CD8-positive, alpha-beta memory T cell (primary cell): Measurements from ENCODE around the gene LYRM4. TPM values are rescaled to one million over a fixed set of nuclear protein-coding genes. Genes with fewer than 3 reads are reported as not detected.

ENCODE experiments used
- CTCF ChIA-PET: fragments of 350-600 bp; sonication (Branson Sonifier 250); formaldehyde crosslinking; loops from one replicate; lab custom pipeline; 2021; ENCODE audit warnings: antibody characterized with exemption; lab: Charles Lee
- POLR2A ChIA-PET: fragments of 350-600 bp; sonication (Branson Sonifier 250); formaldehyde crosslinking; loops from one replicate; lab custom pipeline; 2021; ENCODE audit warnings: antibody characterized with exemption; lab: Charles Lee
- DNase-seq, 5 donors: peaks; one replicate each; pipeline versions ENCODE4 v3.0.0 to v3.0.0-alpha.2; 2020 to 2022; ENCODE audit warnings: mixed read lengths in 1 of 5
- H3K27ac ChIP-seq: one replicate; pipeline ENCODE4 v1.7.0; 2013; ENCODE audit warnings: low read depth, mild to moderate bottlenecking, low read length, moderate library complexity
- H3K27me3 ChIP-seq: 2 replicates; pipeline ENCODE4 v1.7.0; 2013; ENCODE audit warnings: low read length, mild to moderate bottlenecking; ENCODE audit not compliant: insufficient read depth, poor library complexity, severe bottlenecking
- H3K36me3 ChIP-seq: 2 replicates; pipeline ENCODE4 v1.7.0; 2013; ENCODE audit warnings: mild to moderate bottlenecking, low read length, moderate library complexity; ENCODE audit not compliant: insufficient read depth
- H3K4me1 ChIP-seq: 2 replicates; pipeline ENCODE4 v1.7.0; 2013; ENCODE audit warnings: mild to moderate bottlenecking, low read length, moderate library complexity; ENCODE audit not compliant: insufficient read depth
- H3K4me3 ChIP-seq: 2 replicates; pipeline ENCODE4 v1.7.0; 2013; ENCODE audit warnings: mild to moderate bottlenecking, low read length
- H3K9me3 ChIP-seq: 2 replicates; pipeline ENCODE4 v1.7.0; 2013; ENCODE audit warnings: mild to moderate bottlenecking, low read length
- H3K27ac Mint-ChIP-seq, 8 donors: one replicate each; pipeline ENCODE4 v1.8.0; 2020 to 2021; ENCODE audit warnings: mixed read lengths in 8 of 8, mild to moderate bottlenecking in 6 of 8, inconsistent platforms in 3 of 8, moderate library complexity in 3 of 8
- H3K27me3 Mint-ChIP-seq, 2 donors: one replicate each; pipeline ENCODE4 v1.8.0; 2020 to 2021; ENCODE audit warnings: mixed read lengths in 2 of 2, mild to moderate bottlenecking in 1 of 2, moderate library complexity in 1 of 2
- H3K36me3 Mint-ChIP-seq, 3 donors: one replicate each; pipeline ENCODE4 v1.8.0; 2020 to 2021; ENCODE audit warnings: mixed read lengths in 3 of 3, inconsistent platforms in 1 of 3, mild to moderate bottlenecking in 1 of 3
- H3K4me1 Mint-ChIP-seq, 3 donors: one replicate each; pipeline ENCODE4 v1.8.0; 2020 to 2021; ENCODE audit warnings: mixed read lengths in 3 of 3, inconsistent platforms in 1 of 3, mild to moderate bottlenecking in 1 of 3
- H3K4me3 Mint-ChIP-seq, 7 donors: one replicate each; pipeline ENCODE4 v1.8.0; 2020 to 2021; ENCODE audit warnings: mixed read lengths in 7 of 7, mild to moderate bottlenecking in 6 of 7, moderate library complexity in 4 of 7, inconsistent platforms in 2 of 7
- H3K9me3 Mint-ChIP-seq, 5 donors: one replicate each; pipeline ENCODE4 v1.8.0; 2020 to 2022; ENCODE audit warnings: mixed read lengths in 5 of 5, mild to moderate bottlenecking in 3 of 5, moderate library complexity in 2 of 5, inconsistent platforms in 1 of 5
- polyA plus RNA-seq: library from polyadenylated mRNA; unstranded; fragments of 300-500 nt; fragmentation: Illumina TruSeq; gene quantifications from one replicate; pipeline ENCODE4 v1.2.3, GENCODE V29; 2021
- total RNA-seq, 2 experiments: library from RNA; stranded (reverse); gene quantifications; one replicate each; pipeline ENCODE4 v1.2.3, GENCODE V29; 2021

The LYRM4 gene
- total RNA-seq (10 to 100 TPM; 55.1 to 58.2 TPM), polyA plus RNA-seq (26.5 TPM)

DNA sequence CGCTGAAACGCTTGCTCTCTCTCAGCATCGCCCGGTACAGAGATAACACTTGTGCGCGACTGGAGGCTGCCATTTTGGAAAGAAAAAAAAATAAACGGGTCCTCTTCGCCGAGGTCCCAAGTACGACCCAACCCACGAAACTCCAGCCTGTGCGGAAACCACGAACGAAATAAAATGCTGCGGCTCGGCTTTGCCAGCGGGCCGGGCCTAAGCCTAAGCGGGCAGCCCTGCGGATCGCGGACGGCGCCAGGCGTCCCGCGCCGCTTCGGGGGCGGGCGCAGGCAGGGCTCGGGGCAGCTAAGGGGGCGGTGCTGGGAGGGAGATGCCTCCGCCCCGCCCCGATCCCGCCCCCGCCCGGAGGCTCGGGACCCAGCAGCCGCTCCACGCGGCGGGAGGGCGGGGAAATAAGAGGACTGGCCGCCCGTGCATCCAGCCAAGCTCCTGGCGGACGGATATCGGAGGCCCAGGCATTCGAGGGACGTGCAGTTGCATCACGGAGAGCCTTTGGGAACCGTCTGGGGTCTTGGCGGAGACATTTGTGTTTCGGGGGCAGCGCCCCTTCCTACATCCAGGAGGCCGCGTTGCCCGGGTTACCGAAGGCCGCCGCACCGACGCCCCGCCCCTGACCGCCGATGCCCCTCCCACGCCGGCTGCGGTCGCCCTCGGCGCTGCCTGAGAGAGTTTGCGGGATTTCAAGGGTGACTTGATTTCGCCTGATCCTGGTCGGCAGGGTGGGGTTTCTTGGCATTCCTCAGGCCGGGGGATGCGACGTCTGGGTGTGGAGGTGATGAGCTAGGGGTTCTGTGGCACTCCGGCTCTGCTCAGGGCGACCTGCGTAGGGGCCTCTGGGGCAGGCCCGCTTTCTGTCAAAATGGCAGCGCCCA is at the start of gene LYRM4, which contains the start of gene FARS2:
Gene LYRM4, minus strand, starts transcription at position 290 of the 884 bp plus-strand sequence. Its CDS starts 217 bp downstream, at position 73.
Gene FARS2, plus strand, starts transcription at position 853 of the 884 bp plus-strand sequence.
- CTCF ChIA-PET, result interaction anchor here (0.7 to 0.9 kb wide), 2 partner anchors 117 kb away, joined by 3 to 4 read pairs; no protein-coding TSS in a partner anchor
- no peaks in the 10 kb centered on the region for H3K9me3 Mint-ChIP-seq
- peaks cover 24 to 37% (median 30%) of the 10 kb centered on the region in 3 donors for H3K4me1 Mint-ChIP-seq
- H3K36me3 ChIP-seq, result no peaks in the 10 kb centered on the region
- POLR2A ChIA-PET, result interaction anchor here (1.0 to 1.5 kb wide), 3 partner anchors 87 to 1126 kb away, joined by 3 to 7 read pairs (median 5); partner anchors contain the start of gene ECI2
- H3K4me3 ChIP-seq, result peak within 1 kb of the TSS; percentile 81
- peaks cover 0 to 1% of the 10 kb centered on the region in 2 donors for H3K27me3 Mint-ChIP-seq
- H3K4me1 ChIP-seq, result peaks cover 14% of the 10 kb centered on the region
- peak within 1 kb of the TSS; percentile 94 to 99 (median 98) for H3K4me3 Mint-ChIP-seq
- H3K9me3 ChIP-seq, result no peaks in the 10 kb centered on the region
- DNase-seq, result peak; percentile 86 to 98 (median 92)
- H3K27me3 ChIP-seq, result no peaks in the 10 kb centered on the region
- H3K27ac ChIP-seq, result peak within 1 kb of the TSS; percentile 94
- H3K36me3 Mint-ChIP-seq, result peaks cover 0 to 20% (median 5%) of the 10 kb centered on the region in 3 donors
- H3K27ac Mint-ChIP-seq, result peak within 1 kb of the TSS; percentile 97 to 100 (median 100)

GRCh38 chr6:5308066-5308465 is 47.3 kb upstream of the LYRM4 start:
- Mint-ChIP-seq H3K36me3 (peaks cover 0 to 5% (median 4%) of the 10 kb centered on the region in 3 donors), H3K27me3 (no peaks in the 10 kb centered on the region), H3K27ac (no peak overlapping the region), H3K9me3 (no peaks in the 10 kb centered on the region), H3K4me3 (no peak overlapping the region), H3K4me1 (peaks cover 6 to 14% (median 9%) of the 10 kb centered on the region in 3 donors)
- ChIA-PET CTCF (interaction anchor here (3.6 kb wide), 1 partner anchor 164 kb away, joined by 15 read pairs; no protein-coding TSS in a partner anchor), POLR2A (no interaction called here)
- Histone ChIP-seq H3K27me3 (no peaks in the 10 kb centered on the region), H3K4me3 (no peak overlapping the region), H3K36me3 (no peaks in the 10 kb centered on the region), H3K27ac (no peak overlapping the region), H3K4me1 (peaks cover 6% of the 10 kb centered on the region), H3K9me3 (no peaks in the 10 kb centered on the region)
- DNase-seq, result no peak

DNA sequence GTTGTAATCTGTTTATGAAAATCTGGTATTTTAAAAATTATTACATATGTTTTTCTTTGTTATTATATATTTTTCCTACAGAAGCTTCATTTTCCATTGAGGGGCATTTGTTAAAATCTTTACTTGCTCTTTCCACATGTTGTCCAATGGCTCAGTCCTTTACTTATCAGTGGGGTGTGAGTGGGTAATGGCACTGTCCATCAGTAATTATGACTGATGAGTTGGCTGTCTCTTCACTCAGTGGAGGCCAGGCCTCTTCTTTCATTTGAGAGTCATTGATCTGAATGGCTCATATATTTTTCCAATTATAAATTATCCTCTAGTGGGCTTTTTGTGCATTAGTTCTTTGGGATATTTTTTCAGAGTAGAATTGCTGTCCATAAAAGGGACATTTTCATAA is 46.3 kb upstream of the LYRM4 start:
- CTCF ChIA-PET, result interaction anchor here (3.6 kb wide), 1 partner anchor 163 kb away, joined by 15 read pairs; no protein-coding TSS in a partner anchor
- H3K36me3 Mint-ChIP-seq, result peaks cover 0 to 5% (median 4%) of the 10 kb centered on the region in 3 donors
- POLR2A ChIA-PET, result no interaction called here

DNA sequence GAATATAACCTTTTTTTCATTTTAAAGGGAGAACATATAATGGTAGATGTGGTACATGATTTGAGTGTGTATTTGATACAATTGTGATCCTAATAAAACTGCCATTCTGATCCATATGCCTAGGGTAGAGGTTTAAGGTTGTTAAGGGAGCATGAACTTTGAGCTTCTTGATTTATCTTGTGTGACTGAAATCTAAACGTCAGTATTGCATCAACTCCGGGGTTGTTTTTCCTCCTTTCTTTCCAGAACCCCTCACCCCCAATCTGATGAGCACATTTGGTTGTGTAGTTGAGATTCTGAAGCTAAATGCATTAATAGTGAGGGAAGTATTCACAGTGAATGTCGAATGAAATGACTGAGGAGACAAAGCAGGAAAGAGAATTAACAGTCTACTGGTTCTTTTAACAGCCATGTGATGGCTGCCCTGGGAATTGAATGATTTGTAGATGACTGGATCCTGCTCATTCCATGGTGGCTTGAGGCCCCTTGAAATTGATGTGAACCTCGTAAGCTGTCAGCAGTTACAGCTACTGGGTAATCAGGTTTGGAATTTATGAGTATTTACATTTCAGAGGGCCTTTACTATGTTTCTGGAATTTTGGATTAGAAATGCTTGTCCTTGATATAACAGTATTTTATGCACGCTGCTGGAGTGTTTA is 45.3 kb upstream of the LYRM4 start:
- no peak overlapping the region for H3K4me3 Mint-ChIP-seq
- Histone ChIP-seq H3K9me3 (no peaks in the 10 kb centered on the region), H3K27ac (no peak overlapping the region), H3K36me3 (no peaks in the 10 kb centered on the region), H3K27me3 (no peaks in the 10 kb centered on the region), H3K4me3 (no peak overlapping the region), H3K4me1 (peaks cover 24% of the 10 kb centered on the region)
- peaks cover 0 to 5% (median 4%) of the 10 kb centered on the region in 3 donors for H3K36me3 Mint-ChIP-seq
- ChIA-PET CTCF (interaction anchor here (3.6 kb wide), 1 partner anchor 162 kb away, joined by 15 read pairs; no protein-coding TSS in a partner anchor), POLR2A (no interaction called here)
- peaks cover 26 to 29% (median 26%) of the 10 kb centered on the region in 3 donors for H3K4me1 Mint-ChIP-seq
- no peaks in the 10 kb centered on the region for H3K9me3 Mint-ChIP-seq
- no peak for DNase-seq
- no peak overlapping the region for H3K27ac Mint-ChIP-seq
- H3K27me3 Mint-ChIP-seq, result no peaks in the 10 kb centered on the region

More for the DNA sequence above, 46.3 kb upstream of the LYRM4 start:
- H3K27ac Mint-ChIP-seq, result no peak overlapping the region
- no peak for DNase-seq
- Histone ChIP-seq H3K4me3 (no peak overlapping the region), H3K36me3 (no peaks in the 10 kb centered on the region), H3K27me3 (no peaks in the 10 kb centered on the region), H3K9me3 (no peaks in the 10 kb centered on the region), H3K27ac (no peak overlapping the region), H3K4me1 (peaks cover 14% of the 10 kb centered on the region)
- H3K27me3 Mint-ChIP-seq, result no peaks in the 10 kb centered on the region
- H3K4me3 Mint-ChIP-seq, result no peak overlapping the region
- H3K9me3 Mint-ChIP-seq, result no peaks in the 10 kb centered on the region
- H3K4me1 Mint-ChIP-seq, result peaks cover 16 to 22% (median 16%) of the 10 kb centered on the region in 3 donors

DNA sequence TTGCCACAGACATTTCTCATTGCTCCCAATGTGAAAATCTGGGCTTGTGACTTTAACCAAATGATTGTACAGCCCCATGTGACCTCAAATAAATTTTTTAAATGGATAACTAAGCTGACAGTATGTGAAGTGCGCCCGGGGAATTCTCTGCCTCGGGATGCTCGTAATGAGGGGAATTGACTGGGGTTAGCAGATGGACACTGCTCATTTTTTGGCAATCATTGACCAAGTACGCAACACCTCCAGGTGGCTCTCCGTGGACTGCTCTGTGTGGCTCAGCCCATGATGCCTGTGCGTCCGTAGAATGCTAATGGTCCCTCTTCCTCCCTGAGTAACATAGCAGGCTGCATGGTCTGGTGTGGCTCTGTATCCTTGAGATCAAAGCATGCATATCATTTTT is 42.9 kb upstream of the LYRM4 start:
- H3K4me3 Mint-ChIP-seq, result peak overlapping the region in 3 of 7 donors; percentile 74 to 85 (median 81)
- POLR2A ChIA-PET, result interaction anchor here (1.0 kb wide), 1 partner anchor 160 kb away, joined by 4 read pairs; no protein-coding TSS in a partner anchor

DNA sequence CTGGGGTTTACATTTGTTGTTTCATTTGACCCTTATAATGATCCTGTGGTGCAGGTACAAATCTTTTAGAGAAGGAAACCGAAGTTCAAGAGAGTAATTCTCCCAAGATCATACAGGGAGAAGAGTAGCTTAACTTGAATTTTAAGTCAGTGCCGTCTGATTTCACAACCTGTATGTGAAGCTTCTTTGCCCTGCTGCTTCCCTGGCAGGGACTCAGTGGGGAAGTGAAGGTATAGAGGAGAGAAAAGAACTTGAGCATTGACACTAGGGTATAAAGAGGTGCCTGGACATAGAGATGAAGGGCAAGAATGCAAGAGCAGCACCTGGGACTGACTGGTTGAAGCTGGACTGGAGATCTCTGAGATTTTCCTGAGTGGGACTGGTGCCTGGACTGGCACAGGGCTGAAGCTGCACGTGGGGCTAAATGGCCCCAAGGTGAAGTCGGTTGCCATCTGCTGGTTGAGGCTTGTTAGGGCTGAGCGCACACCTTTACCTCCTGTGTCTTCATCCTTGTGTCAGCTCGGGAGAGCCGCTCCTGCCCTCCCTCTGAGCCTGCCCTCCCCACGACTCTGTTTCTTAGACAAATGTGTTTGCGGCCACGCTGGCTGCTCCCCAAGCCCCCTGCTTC is 42.4 kb upstream of the LYRM4 start:
- H3K36me3 Mint-ChIP-seq, result peaks cover 0 to 4% (median 0%) of the 10 kb centered on the region in 3 donors
- H3K27me3 Mint-ChIP-seq, result no peaks in the 10 kb centered on the region
- Histone ChIP-seq H3K27ac (no peak overlapping the region), H3K4me3 (no peak overlapping the region), H3K36me3 (no peaks in the 10 kb centered on the region), H3K27me3 (no peaks in the 10 kb centered on the region), H3K9me3 (no peaks in the 10 kb centered on the region), H3K4me1 (peaks cover 26% of the 10 kb centered on the region)
- H3K9me3 Mint-ChIP-seq, result no peaks in the 10 kb centered on the region
- H3K4me3 Mint-ChIP-seq, result peak overlapping the region; percentile 44 to 85 (median 79)
- peak; percentile 25 to 74 (median 52) for DNase-seq
- peak overlapping the region in 6 of 8 donors; percentile 7 to 87 (median 70) for H3K27ac Mint-ChIP-seq
- ChIA-PET POLR2A (interaction anchor here (1.0 kb wide), 1 partner anchor 159 kb away, joined by 4 read pairs; no protein-coding TSS in a partner anchor), CTCF (interaction anchor here (0.8 to 5.6 kb wide), 17 partner anchors 8 to 163 kb away, joined by 3 to 70 read pairs (median 4); no protein-coding TSS in a partner anchor)
- peaks cover 29 to 34% (median 34%) of the 10 kb centered on the region in 3 donors for H3K4me1 Mint-ChIP-seq

More for the DNA sequence above, 42.9 kb upstream of the LYRM4 start:
- no peaks in the 10 kb centered on the region for H3K27me3 Mint-ChIP-seq
- peak overlapping the region in 3 of 8 donors; percentile 7 to 31 (median 27) for H3K27ac Mint-ChIP-seq
- no peaks in the 10 kb centered on the region for H3K9me3 Mint-ChIP-seq
- Histone ChIP-seq H3K4me1 (peaks cover 26% of the 10 kb centered on the region), H3K9me3 (no peaks in the 10 kb centered on the region), H3K27ac (no peak overlapping the region), H3K27me3 (no peaks in the 10 kb centered on the region), H3K4me3 (no peak overlapping the region), H3K36me3 (no peaks in the 10 kb centered on the region)
- CTCF ChIA-PET, result interaction anchor here (0.8 to 5.6 kb wide), 14 partner anchors 9 to 163 kb away, joined by 3 to 70 read pairs (median 5); no protein-coding TSS in a partner anchor
- peaks cover 29 to 34% (median 34%) of the 10 kb centered on the region in 3 donors for H3K4me1 Mint-ChIP-seq
- no peak for DNase-seq
- peaks cover 0 to 4% (median 4%) of the 10 kb centered on the region in 3 donors for H3K36me3 Mint-ChIP-seq
